Heart right ventricle (tissue), 16 donors: Measurements from ENCODE around the gene SMURF1. TPM values are rescaled to one million over a fixed set of nuclear protein-coding genes. Genes with fewer than 3 reads are reported as not detected.

ENCODE experiments used
- ATAC-seq, 8 donors: fragments of 200-7000 bp; cut with Tn5 transposase; one replicate each; pipeline ENCODE4 v1.9.1; 2020; ENCODE audit warnings: mild to moderate bottlenecking in 8 of 8, moderate library complexity in 8 of 8, moderate number of reproducible peaks in 1 of 8
- DNase-seq, 2 donors: peaks; one replicate each; pipeline ENCODE4 v3.0.0-alpha.2; 2020
- H3K27ac ChIP-seq, 10 donors: fragments of 200-600 bp; sonication (generic) in 2 of 10; one replicate each; pipeline versions ENCODE4 v1.5.0 to v1.8.0; 2020 to 2022; ENCODE audit warnings: mild to moderate bottlenecking in 3 of 10
- H3K27me3 ChIP-seq, 7 donors: fragments of 200-600 bp; one replicate each; pipeline ENCODE4 v1.8.0; 2021 to 2022; ENCODE audit warnings: mild to moderate bottlenecking in 2 of 7
- H3K36me3 ChIP-seq, 9 donors: fragments of 200-600 bp; sonication (generic) in 1 of 9; one replicate each; pipeline versions ENCODE4 v1.5.0 to v1.8.0; 2020 to 2022; ENCODE audit warnings: mild to moderate bottlenecking in 2 of 9
- H3K4me1 ChIP-seq, 9 donors: fragments of 200-600 bp; sonication (generic) in 1 of 9; one replicate each; pipeline versions ENCODE4 v1.5.0 to v1.8.0; 2020 to 2022; ENCODE audit warnings: mild to moderate bottlenecking in 4 of 9
- H3K4me3 ChIP-seq, 10 donors: fragments of 200-600 bp; sonication (generic) in 2 of 10; one replicate each; pipeline versions ENCODE4 v1.5.0 to v1.8.0; 2020 to 2022; ENCODE audit warnings: mild to moderate bottlenecking in 7 of 10, moderate library complexity in 2 of 10
- H3K9me3 ChIP-seq, 11 donors: fragments of 200-600 bp in 10 of 11; sonication (generic) in 2 of 11; one replicate each; pipeline versions ENCODE4 v1.5.0 to v1.8.0; 2013 to 2022; ENCODE audit warnings: mild to moderate bottlenecking in 2 of 11, control low read depth in 1 of 11, moderate library complexity in 1 of 11
- CTCF ChIP-seq, 9 donors: fragments of 200-600 bp; sonication (generic) in 2 of 9; IDR thresholded peaks; one replicate each; pipeline versions ENCODE4 v1.5.0 to v1.8.0; 2021 to 2022; ENCODE audit warnings: antibody characterized with exemption in 9 of 9, mild to moderate bottlenecking in 5 of 9, moderate library complexity in 1 of 9
- WGBS, 2 donors: extraction: QIAGEN DNeasy Blood & Tissue Kit; methylation state at CpG; one replicate each; pipeline ENCODE4 v1.1.7; 2013; ENCODE audit warnings: inconsistent platforms in 1 of 2; 5-methylcytosine and 5-hydroxymethylcytosine counted together
- intact Hi-C, 10 donors: fragments of 100-400 bp; cut with DNase I; formaldehyde crosslinking; loops; one replicate each; pipeline versions ENCODE4 v1.11.1 to v1.14.2; 2022
- polyA plus RNA-seq, 2 donors: library from polyadenylated mRNA; stranded (reverse); fragments of 200-250 nt; gene quantifications; one replicate each; pipeline ENCODE4 v1.2.3, GENCODE V29; 2013
- total RNA-seq, 10 donors: library from RNA; stranded (reverse); fragmentation: NEBNext Ultra II Directional in 3 of 10; extraction: Animal tissue kit (Norgen Biotek cat#: 25700) in 3 of 10; gene quantifications; one replicate each; pipeline versions ENCODE4 v1.2.1 to v1.2.4, GENCODE V29; 2021 to 2023
- donor health status: Arrhythmogenic right ventricular cardiomyopathy.
- donor health status: ischemic (EF 13 %, LVEDD 7.1; RV severe dilation, severe dysfunction).
- donor health status: healthy with polysubstance abuse.
- donor health status: DM: no; HTN: yes; CAD: no.
- donor health status: DM: no; HTN: no; CAD: no.
- donor health status: ischemic (EF 25% LVEDD 6.9; RV normal size, moderate dysfunction).
- donor health status: ischemic (EF 25% LVEDD 5.7; RV mildly dilated, moderate dysfunction).
- donor health status: healthy.
- donor health status: DM: yes; HTN: yes; CAD: no.
- donor health status: Ischemic cardiomyopathy.
- donor health status: ischemic (EF 35%, LVEDD 5.7; RV mildly dilated, moderate dysfunction).
- donor health status: nonischemic (EF 11% LVEDD 7.7; RV severe dilation, severe dysfunction).
- donor health status: DM: yes; HTN: yes; CAD: no.
- donor health status: PGD.
- donor health status: ischemic (EF 29% LVEDD 5.4; RV normal size, mild dysfunction).
- donor health status: nonischemic (EF 23%, LVEDD 6.1; RV moderate dilation, normal function).

SMURF1 gene
- total and polyA plus RNA-seq, 12 donors: 4.2 to 14.7 (median 10.8) TPM

GRCh38 chr7:99020413-99020715 is 123.5 kb downstream of the SMURF1 start:
- intact Hi-C loops: no loop called here
- Histone ChIP-seq H3K27ac (no peak overlapping the region), H3K4me1 (peaks cover 0 to 33% (median 5%) of the 10 kb centered on the region in 9 donors), H3K4me3 (no peak overlapping the region), H3K27me3 (no peaks in the 10 kb centered on the region), H3K36me3 (peaks cover 0 to 40% (median 4%) of the 10 kb centered on the region in 9 donors), H3K9me3 (no peaks in the 10 kb centered on the region)
- WGBS, 2 donors: 91 to 98% methylated on average over 3 of the region's 3 CpGs
- no peak for ATAC-seq
- no peak for DNase-seq
- TF ChIP-seq CTCF (IDR thresholded peaks at IDR 0.05): no peak

DNA sequence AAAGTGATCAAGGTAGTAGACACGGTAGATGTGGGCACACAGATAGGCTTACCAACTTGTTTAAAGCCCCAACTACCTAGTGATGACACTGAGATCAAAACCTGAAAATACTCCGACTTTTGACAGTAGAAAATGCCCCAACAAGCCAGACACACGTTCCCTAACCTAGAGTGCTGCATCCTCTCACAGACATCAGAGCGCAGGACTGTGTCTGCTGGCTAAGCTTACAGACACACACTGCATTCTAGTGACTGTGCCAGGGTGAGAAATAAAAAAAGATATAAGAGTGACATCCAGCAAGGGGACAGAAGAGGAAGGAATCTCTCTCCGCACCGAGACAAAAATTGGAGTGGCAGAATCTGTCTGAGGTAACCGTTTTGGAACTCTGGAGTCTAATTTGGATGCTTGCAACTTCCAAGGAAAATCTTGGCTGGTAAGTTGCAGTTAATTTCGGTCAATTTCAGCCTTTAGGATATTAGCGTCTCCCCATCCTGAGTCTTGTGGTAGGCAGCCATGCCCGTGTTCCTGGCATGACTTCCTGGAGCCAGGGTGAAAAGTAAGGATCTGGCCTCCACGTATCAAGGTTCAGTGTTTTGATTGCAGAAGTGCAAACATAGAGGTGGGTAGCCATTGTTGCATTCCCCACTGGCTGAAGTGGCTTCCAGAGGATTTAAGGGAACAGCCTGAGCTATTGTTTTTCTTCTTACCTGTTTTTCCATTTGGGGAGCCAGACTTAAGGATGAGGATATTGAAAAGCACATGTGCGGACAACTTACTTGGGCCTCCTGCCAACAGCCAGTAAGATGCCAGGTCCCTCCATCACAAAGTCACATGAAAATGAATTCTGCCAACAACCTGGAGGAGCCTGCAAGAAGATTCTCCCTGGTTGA is 124.1 kb downstream of the SMURF1 start:
- no peak for TF ChIP-seq CTCF (IDR thresholded peaks at IDR 0.05)
- Histone ChIP-seq H3K36me3 (peaks cover 0 to 46% (median 9%) of the 10 kb centered on the region in 9 donors), H3K9me3 (no peaks in the 10 kb centered on the region), H3K27me3 (no peaks in the 10 kb centered on the region), H3K27ac (no peak overlapping the region), H3K4me1 (peaks cover 0 to 33% (median 5%) of the 10 kb centered on the region in 9 donors), H3K4me3 (no peak overlapping the region)
- no peak for DNase-seq
- ATAC-seq: peak in 3 of 8 donors; percentile 30 to 64 (median 54)
- intact Hi-C loops: no loop called here
- WGBS, 2 donors: 92% methylated on average over 12 of the region's 12 CpGs

DNA sequence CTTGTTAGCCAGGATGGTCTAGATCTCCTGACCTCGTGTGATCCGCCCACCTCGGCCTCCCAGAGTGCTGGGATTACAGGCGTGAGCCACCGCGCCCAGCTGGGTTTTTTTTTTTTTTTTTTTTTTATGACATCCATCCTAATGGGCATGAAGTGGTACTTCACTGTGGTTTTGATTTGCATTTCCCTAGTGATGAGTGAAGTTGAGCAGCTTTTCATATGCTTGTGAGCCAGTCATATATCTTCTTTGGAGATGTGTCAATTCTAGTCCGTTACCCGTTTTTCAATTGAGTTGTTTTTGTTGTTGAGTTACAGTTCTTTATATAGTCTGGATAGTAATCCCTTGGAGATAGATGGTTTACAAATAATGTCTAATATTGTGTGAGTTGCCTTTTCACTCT is 127.7 kb downstream of the SMURF1 start:
- Histone ChIP-seq H3K36me3 (peaks cover 0 to 81% (median 40%) of the 10 kb centered on the region in 9 donors), H3K9me3 (no peaks in the 10 kb centered on the region), H3K27me3 (no peaks in the 10 kb centered on the region), H3K4me3 (no peak overlapping the region), H3K4me1 (peaks cover 0 to 13% (median 0%) of the 10 kb centered on the region in 9 donors), H3K27ac (no peak overlapping the region)
- no peak for ATAC-seq
- no peak for TF ChIP-seq CTCF (IDR thresholded peaks at IDR 0.05)
- no peak for DNase-seq
- 95 to 97% methylated on average over 8 of the region's 8 CpGs for WGBS, 2 donors
- intact Hi-C loops: no loop called here

DNA sequence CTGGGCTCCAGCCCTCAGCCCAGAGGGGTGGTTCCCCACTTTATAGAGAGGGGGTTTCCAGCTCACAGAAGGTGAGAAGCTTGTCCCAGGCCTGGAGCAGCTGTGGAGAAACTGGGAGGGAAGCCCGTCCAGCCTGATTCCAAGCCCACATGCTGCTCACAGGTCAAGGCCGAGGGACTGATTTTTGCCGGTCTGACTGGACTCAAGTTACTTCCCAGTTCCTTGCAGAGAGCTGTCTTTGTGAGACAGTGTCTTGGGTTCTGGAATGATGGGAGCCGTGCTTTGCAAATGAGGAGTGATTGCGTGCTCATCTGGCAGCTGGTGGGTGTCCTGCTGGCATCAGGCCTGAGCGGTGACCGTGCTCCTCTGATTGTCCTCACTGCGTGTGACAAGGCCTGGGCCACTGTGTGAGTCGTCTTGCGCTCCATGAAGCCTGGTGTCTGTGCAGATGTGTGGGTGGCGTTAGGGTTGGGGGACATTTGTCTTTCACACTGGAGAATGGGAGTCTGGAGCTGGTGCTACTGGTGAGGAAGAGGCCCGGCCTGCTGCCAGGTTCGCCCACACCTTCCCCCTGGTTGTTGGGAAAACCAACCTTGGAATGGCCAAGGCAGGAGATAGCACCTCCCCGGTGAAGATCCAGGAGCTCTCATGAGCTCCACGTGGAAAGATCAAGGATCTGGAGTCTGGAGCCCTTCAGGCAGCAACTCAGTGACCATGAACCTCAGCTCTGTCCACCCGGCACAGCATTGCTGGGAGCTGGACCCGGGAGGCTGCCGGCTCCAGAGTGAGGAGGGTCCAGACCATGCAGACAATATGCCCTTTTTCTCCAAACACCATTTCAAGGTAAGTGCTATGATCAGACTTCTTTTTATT is 129.6 kb downstream of the SMURF1 start:
- H3K4me1 ChIP-seq: peaks cover 0 to 4% (median 0%) of the 10 kb centered on the region in 9 donors
- H3K36me3 ChIP-seq: peaks cover 0 to 81% (median 55%) of the 10 kb centered on the region in 9 donors
- no peak overlapping the region for H3K27ac ChIP-seq
- TF ChIP-seq CTCF (IDR thresholded peaks at IDR 0.05): no peak
- ATAC-seq (peak in 2 of 8 donors; percentile 24 to 53), DNase-seq (no peak)
- H3K9me3 ChIP-seq: no peaks in the 10 kb centered on the region
- no peak overlapping the region for H3K4me3 ChIP-seq
- H3K27me3 ChIP-seq: no peaks in the 10 kb centered on the region
- WGBS, 2 donors: 97% methylated on average over 18 of the region's 18 CpGs
- intact Hi-C loops: no loop called here
